HTERT RPE-1 (cell line): ENCODE data around the gene ETFA.

Source experiments
- in situ Hi-C: fragments of 300-500 bp; cut with MboI; formaldehyde crosslinking; loops from 4 replicates; pipeline ENCODE4 v1.14.3; 2020; ENCODE audit warnings: low sequenced_read_pairs

The ETFA gene

DNA sequence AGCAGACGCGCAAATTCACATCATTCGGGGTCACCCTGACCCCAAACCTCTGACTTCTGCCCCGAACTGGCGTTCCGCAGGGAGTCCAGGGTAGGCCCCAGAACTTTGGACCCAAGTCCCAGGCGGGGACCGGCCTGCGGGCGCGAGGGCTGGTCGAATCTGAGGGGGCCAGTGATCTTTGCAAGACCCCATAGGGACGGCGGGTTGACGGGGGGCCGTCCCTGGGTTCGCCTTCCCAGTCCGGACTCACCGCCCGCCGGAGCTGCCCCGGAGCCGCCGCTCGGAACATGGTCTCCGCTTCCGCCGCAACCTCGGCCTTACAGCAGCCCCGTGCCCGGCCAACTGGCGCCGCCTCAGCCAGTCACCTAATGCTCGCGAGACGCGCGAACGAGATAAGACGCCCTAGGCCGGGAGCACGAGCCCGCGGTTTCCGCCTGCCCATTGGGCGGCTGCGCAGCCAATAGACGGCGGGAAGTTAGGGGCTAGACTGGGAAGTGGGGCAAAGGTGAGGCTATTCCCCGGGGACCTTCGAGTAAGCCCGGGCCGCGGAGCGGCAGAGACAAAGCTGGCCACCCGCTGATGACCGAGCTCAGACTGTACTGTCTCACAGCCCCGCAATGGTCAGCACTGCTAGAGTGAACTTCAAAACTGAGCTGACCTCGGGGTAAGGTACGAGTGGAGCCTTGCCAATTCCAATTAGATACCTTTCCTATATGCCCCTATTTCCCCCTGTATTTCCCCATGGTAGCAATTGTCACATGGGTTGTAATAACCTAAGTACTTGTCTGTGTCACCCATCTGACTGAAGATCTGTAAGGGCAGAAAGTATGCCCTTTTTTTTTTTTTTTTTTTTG lies at the start of gene ETFA:
Gene ETFA, minus strand, starts transcription at position 370 of the 854 bp plus-strand sequence. Its CDS starts 81 bp downstream, at position 289.
- in situ Hi-C loops = no loop called here

DNA sequence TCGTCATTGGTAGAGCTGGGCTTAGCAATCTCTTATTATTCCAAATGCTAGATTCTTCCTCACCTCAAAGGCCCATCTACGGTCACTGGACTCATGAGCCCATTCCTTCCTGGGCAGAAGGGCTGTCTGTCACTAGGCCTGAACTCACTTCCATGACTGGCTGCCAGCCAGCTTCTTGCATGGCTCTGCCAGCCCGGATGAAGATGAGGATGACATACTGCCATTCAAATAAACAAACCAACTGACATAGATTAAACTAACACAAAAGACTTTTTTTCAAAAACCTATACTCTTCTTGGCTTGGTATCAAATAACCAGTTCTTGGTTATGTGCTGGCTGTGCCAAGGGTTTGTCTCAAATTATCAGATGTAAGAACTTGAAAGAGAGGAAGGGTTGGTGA lies 49.1 kb upstream of the ETFA start:
- in situ Hi-C loops = no loop called here

DNA sequence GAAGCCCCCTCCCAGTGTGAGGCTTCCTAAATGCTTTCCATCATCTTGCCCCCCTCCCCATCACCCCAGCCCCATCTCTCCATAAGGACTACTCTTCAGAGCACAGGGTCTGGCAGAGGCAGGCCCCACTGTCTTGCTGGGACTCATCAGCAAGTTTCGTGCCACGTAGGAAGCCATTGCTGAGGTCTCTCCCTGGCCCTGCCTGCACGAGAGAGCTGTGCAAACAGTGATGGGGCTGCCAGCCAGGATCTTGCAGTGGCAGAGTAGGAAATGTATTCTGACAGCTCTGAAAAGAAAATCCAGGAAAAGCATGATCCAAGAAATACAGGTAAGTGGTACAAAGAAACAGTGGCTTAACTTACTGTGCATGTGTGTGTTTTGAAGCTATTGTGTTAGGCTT lies 47.9 kb upstream of the ETFA start:
- in situ Hi-C loops = no loop called here

DNA sequence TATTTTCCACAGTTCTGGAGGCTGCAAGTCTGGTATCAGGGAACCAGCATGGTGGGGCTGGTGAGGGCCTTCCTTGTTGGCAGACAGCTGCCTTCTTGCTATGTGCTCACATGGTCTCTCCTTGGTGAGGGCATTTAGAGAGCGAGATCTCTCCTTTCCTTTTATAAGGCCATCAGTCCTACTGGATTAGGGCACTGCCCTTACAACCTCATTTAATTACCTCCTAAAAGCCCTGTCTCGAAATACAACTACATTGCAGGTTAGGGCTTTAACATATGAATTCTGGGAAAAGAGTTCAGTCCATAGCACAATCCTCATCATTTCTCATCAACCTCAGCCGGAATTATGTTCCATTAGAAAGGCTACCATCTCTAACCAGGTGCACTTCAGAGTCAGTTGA lies 47.2 kb upstream of the ETFA start:
- in situ Hi-C loops = no loop called here

GRCh38 chr15:76354823-76355440 lies 43.7 kb upstream of the ETFA start:
- in situ Hi-C loops = no loop called here

DNA sequence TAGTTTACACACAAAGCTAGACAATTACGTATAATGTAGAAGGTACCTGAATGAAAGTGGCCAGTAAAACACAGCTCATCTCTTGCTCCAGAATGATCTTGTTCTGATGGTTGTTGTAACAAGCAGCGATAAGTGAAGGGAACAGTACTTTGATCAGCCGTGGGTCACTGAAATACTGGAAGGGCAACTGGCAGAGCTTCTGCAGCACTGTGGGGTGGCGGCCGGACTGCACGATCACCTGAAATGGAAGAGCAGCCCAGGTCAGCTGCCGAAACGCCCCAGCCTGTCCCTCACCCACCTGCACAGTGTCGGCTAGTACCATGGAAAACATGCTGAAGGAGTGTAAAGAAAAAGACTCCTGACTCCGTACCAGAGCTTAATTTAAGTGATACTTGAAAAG lies 42.6 kb upstream of the ETFA start:
- in situ Hi-C loops = no loop called here

- in situ Hi-C loops = no loop called here
Measured at GRCh38 chr15:76353023-76353577, 41.8 kb upstream of the ETFA start.

DNA sequence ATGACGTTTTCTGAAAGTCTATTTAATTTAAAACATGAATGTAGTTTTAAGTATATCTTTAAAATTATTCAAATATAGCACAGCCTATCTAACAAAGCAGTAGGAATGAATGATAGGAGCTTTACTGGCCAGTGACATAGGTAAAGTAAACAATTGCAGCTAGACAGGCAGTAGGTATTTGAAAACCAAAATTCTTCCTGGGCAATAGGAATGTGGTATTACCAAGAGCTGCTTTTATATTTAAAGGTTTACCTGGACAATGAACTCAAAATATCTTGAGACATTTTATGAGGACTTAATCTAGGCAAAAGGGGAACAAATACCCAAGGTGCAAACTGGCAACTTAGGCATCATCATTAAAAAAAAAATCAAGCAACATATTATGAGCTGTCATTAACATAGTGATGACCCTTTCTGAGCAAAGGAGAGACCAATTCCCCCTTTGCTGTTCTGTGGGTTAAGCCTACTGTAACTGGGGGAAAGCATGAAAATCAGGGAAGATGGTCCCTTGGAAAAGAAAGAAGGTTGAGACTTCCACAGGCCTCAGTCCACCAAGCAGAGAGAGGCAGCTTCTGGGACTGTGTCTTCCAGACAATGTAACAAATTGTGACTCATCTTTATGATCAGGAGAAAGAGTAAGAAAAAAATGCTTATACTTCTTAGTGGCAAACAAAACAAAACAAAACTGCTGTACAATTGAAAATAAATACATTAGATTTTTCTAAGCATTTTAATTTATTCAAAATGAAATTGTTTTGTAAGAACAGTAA lies 38.2 kb upstream of the ETFA start:
- in situ Hi-C loops = no loop called here

DNA sequence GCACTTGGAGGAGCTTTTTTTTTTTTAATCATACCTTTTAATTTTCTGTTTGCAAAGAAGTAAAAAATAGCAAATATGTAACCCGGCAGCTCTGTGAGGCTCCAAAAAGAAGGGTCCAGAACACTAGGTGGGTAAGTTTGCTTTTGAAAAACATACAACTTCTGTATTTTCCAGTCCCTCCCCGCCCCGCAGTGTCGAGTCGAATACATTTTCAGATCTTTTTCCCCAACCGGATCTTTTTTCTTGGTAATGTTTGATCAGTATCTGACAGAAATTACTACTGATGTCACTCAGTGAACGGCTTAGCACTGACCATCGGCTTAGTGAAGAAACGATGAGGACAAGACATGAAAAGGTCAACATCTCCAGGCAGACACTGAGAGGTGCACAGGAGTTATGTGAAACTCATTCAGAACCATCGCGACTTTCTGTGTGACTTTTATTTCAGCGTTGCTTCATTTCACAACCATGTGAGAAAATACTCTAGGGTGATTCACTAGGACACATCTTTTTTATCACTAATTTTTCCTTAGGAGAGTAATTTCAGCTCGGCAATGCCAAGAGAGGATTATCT lies 36.3 kb upstream of the ETFA start:
- in situ Hi-C loops = no loop called here

DNA sequence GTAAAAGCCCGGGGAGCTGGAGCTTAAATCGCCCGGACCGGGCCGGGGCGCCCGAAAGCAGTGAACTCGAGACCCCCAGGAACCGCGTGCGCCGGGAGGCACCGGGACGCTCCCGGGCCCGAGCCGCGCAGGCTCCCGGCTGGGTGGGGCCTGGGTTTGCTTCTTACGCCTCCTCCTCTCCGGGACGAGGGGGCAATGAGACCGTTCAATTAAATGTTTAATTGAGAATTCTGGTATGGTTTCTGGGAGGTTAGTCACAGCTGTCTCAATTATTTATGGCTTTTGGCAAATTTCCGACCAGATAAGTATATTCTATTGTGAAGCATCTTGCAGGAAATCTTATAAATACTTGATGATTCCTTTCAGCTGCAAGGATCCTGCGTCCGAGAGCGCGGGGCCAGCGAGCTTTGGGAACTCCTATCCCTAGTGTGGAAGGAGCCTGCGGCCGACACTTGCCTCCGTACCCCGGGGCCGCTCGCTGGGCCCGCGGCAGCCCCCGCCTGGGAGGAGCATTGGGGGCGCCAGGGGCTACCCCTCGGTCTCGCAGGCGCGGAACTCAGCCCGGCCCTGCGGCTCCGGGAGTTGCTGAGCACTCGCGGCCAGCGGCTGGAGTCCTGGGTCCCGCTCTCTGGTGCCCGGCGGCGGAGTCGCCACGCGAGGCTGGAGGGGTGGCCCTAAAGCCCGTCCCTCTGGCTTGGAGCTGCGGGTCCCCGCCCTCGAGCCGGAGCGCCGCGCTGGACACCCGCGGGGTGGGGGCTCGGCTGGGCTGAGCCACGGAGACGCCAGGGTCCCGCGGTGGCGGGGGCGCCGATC lies 35.6 kb upstream of the ETFA start:
- in situ Hi-C loops = no loop called here

GRCh38 chr15:76345880-76346668 lies 34.8 kb upstream of the ETFA start:
- in situ Hi-C loops = no loop called here

- in situ Hi-C loops = no loop called here
Measured at GRCh38 chr15:76345583-76345879, 34.3 kb upstream of the ETFA start.

- in situ Hi-C loops = no loop called here
Measured at GRCh38 chr15:76344893-76345582, 33.8 kb upstream of the ETFA start.

DNA sequence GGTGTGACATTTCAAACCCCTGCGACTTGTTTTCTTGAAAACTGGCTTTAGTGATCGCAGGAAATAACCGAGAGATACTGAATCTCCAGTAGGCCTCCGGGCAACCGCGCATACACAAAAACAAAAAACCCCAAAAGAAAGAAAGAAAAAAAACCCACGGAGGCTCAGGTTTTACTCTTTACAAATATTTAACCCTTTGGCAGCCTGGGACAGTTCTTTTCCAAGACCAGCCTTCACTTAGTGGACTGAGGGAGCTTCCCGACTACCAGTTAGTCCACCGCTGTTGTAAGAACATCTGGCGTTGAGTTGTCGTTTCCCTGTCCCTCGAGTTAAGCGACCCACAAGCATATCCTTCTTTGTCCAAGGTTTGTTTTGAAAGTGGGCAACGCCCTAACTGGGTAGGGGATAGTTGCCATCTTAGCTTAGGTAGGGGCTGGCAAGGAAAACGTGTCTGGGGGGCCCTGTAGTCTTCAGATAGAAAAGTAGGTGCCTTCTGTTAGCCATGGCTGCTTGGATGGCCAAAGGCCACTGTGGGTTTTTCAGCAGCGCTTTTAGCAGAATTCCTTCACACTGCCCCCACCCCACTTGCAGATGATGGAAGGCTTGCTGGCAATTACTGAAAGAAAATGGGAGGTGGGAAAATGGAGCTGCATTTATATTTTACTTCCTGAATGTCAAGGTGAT lies 32.2 kb upstream of the ETFA start:
- in situ Hi-C loops = no loop called here

DNA sequence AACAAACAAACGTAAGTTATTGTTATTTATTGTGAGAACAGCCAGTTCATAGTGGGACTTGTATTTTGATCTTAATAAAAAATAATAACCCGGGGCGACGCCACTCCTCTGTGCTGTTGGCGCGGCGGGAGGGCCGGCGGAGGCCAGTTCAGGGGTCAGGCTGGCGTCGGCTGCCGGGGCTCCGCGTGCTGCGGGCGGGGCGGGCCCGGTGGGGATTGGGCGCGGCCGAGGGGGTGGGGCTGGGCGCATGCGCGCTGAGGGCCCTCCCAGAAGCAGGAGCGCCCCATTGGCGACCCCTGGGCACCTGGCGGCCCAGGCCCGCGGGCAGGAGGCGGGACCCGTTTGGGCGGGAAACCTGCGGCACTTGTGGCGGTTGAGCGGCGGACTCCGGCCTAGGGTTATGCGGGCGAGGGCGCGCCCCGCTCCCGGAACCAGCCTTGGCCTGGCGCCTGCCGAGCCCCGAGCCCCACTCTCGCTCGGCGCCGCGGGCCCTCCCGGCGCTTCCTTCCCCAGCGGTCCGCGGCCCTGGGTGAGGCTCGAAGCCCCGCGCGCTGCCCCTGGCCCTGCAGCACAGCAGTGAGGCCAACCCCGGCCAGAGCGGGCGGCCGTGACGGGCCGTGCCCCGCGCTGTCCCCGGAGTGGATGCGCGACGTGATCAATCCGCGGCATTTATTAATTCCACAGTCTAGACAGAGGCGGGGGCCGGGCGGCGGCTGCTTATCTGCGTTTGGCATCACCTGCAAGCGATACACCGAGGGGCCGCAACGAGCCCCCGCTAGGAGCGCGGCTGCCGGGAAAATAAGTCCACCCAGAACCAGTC lies 31.3 kb upstream of the ETFA start:
- in situ Hi-C loops = no loop called here

- in situ Hi-C loops = no loop called here
Measured at GRCh38 chr15:76342058-76342381, 30.8 kb upstream of the ETFA start.

DNA sequence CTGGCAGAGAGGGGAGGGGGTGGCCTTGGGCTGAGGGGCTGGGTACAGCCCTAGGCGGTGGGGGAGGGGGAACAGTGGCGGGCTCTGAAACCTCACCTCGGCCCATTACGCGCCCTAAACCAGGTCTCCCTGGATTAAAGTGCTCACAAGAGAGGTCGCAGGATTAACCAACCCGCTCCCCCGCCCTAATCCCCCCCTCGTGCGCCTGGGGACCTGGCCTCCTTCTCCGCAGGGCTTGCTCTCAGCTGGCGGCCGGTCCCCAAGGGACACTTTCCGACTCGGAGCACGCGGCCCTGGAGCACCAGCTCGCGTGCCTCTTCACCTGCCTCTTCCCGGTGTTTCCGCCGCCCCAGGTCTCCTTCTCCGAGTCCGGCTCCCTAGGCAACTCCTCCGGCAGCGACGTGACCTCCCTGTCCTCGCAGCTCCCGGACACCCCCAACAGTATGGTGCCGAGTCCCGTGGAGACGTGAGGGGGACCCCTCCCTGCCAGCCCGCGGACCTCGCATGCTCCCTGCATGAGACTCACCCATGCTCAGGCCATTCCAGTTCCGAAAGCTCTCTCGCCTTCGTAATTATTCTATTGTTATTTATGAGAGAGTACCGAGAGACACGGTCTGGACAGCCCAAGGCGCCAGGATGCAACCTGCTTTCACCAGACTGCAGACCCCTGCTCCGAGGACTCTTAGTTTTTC lies 30.2 kb upstream of the ETFA start:
- in situ Hi-C loops = no loop called here
